Spleen (tissue), 7 donors: ENCODE results near the gene SOAT2.

Source experiments
- CTCF ChIP-seq, 11 experiments: fragments of 200-600 bp in 7 of 11; fragments of 450-650 bp in 4 of 11; sonication (generic) in 4 of 11; IDR thresholded peaks in 8 of 11; conservative IDR thresholded peaks in 3 of 11; 1 replicate in 7 of 11; 2 replicates in 4 of 11; pipeline versions ENCODE4 v1.4.0 to v1.8.0; 2016 to 2021; ENCODE audit warnings: antibody characterized with exemption in 11 of 11, inconsistent platforms in 4 of 11, mild to moderate bottlenecking in 1 of 11
- POLR2A ChIP-seq, 3 donors: fragments of 450-650 bp; IDR thresholded peaks; one replicate each; pipeline ENCODE4 v1.5.1; 2017; ENCODE audit warnings: antibody characterized with exemption in 3 of 3, mild to moderate bottlenecking in 1 of 3
- donor health status: DM: no; HTN: no; CAD: no; lungs with moderate emphysema.
- donor health status: DM: no; HTN: no; CAD: no.
- donor health status: DM: no; HTN: no; CAD: no.

GRCh38 chr12:53094394-53094787 is 8.9 kb upstream of the SOAT2 start:
- TF ChIP-seq CTCF (IDR thresholded peaks at IDR 0.05 in 8 of 11, conservative IDR thresholded peaks at IDR 0.05 in 3 of 11) (no peak), POLR2A (IDR thresholded peaks at IDR 0.05) (no peak)
